ENCODE data around the gene RAB44.
"Not testable (repeated sequence)": the region's sequence is repeated elsewhere in the genome, so short reads cannot be mapped to it uniquely, and the experiment has no call there.

Gene RAB44

DNA sequence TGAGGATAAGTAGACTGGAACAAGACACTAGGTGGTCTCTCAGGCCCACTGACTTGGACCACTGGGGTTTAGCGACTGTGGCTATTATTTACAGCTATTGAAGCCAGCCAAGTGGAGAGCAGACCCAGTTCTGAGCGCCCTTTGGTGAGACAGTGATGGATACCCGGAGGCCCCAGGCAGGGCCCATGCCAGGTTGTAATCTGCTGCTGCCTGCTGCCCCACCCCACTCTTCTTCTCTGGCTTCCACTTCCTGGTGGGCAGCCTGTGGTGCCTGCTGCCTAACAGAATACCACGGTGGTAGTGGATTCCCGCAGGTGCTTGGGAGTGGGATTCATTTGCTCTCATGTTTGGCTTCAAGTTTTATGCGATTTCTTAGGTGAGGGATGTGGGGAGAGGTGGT, 570 bp downstream of the RAB44 start:
- DNase-seq (ENCODE audit: low read depth in 1 of 2, low spot score in 1 of 2), result no peak
- no peak for TF ChIP-seq JUND (IDR thresholded peaks at IDR 0.05; ENCODE audit: low read depth)
- in situ Hi-C loops (cut with HindIII; ENCODE audit: low pct_unique_long_range_greater_than_20kb, low sequenced_read_pairs), result no loop called here

DNA sequence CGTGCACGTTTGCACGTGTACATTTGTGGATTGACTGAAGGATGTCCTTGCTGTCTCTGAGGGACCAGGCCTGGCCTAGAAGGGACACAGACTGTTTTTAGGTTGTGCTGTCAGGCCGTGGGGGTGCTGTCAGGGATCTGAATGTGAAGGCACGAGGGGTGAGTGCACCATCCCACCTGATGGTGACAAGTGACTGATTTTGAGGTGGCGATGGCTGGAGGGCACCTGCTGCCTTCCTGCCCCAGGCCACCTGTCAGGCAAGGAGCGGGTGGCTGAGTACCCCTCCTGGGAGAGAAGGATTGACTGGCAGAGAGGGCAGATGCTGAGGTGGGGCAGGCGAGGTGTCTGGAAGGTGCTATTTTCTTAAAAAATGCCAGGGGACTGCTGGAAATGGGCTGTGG, 1.2 kb downstream of the RAB44 start:
- in situ Hi-C loops (cut with HindIII; ENCODE audit: low pct_unique_long_range_greater_than_20kb, low sequenced_read_pairs), result no loop called here
- DNase-seq (ENCODE audit: low read depth in 1 of 2, low spot score in 1 of 2), result no peak
- TF ChIP-seq JUND (IDR thresholded peaks at IDR 0.05; ENCODE audit: low read depth), result no peak

DNA sequence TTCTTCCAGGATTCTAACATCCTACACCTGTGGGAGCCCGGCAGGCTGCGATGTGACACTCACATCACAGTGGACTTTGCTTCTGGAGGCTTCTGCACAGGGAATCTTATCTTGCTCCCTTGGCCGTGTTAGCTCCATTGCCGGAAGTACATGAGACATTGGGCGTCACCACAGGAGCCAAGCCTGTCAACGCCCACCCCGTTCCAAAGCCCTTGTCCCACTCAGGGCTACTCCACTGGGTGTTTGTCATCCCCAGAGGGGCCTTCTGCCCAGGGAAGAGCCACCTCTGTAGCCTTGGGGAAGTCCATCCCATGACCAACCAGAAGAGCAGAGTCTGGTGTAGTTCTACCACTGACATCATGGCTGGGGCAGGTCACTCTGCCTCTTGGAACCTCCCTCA, 1.7 kb downstream of the RAB44 start:
- in situ Hi-C loops (cut with HindIII; ENCODE audit: low pct_unique_long_range_greater_than_20kb, low sequenced_read_pairs), result no loop called here
- no peak for TF ChIP-seq JUND (IDR thresholded peaks at IDR 0.05; ENCODE audit: low read depth)
- no peak for DNase-seq (ENCODE audit: low read depth in 1 of 2, low spot score in 1 of 2)

DNA sequence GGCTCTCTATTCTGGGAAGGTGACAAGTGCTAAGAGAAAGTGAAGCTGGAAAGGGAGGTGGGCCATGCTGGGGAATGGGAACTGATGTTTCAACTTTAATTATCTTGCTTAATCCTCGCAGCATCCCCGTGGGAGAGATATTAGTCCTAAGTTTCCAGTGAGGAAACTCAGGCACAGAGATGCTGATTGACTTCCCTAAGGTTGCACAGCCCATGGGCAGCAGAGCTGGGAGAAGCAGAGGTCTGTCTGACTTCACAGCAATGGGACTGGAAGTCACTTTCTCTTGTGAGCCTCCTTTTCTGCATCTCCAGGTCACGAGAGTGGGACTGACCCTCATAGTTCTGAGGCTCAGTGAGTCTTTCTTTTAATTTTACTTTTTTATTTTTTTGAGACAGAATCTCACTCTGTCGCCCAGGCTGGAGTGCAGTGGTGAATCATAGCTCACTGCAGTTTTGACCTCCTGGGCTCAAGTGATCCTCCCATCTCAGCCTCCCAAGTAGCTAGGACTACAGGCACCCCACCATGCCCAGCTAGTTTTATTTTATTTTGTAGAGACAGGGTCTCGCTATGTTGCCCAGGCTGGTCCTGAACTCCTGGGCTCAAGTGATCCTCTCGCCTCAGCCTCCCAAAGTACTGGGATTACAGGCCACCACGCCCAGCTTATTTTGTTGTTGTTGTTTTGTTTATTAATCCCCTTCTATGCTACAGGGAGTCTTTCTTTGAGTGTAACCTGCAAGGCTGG, 2.6 kb downstream of the RAB44 start:
- in situ Hi-C loops (cut with HindIII; ENCODE audit: low pct_unique_long_range_greater_than_20kb, low sequenced_read_pairs), result no loop called here
- TF ChIP-seq JUND (IDR thresholded peaks at IDR 0.05; ENCODE audit: low read depth), result no peak
- DNase-seq (ENCODE audit: low read depth in 1 of 2, low spot score in 1 of 2), result no peak

DNA sequence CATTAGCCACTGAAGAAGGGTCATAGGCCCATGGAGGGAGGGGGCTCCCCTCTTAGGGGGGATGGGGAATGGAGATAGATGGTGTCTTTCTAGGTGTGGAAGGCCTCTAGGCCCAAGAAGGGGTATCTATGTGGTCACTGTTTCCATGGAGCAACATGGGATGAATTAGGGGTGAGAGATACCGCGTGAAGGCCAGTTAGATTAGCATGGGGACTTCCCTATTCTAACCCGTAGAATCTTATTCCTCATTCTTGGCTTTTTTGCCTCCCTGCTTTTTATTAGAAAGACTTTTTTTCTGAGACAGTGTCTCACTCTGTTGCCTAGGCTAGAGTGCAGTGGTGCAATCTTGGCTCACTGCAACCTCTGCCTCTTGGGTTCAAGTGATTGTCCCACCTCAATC, 3.2 kb downstream of the RAB44 start:
- no peak for TF ChIP-seq JUND (IDR thresholded peaks at IDR 0.05; ENCODE audit: low read depth)
- no peak for DNase-seq (ENCODE audit: low read depth in 1 of 2, low spot score in 1 of 2)
- in situ Hi-C loops (cut with HindIII; ENCODE audit: low pct_unique_long_range_greater_than_20kb, low sequenced_read_pairs), result no loop called here

DNA sequence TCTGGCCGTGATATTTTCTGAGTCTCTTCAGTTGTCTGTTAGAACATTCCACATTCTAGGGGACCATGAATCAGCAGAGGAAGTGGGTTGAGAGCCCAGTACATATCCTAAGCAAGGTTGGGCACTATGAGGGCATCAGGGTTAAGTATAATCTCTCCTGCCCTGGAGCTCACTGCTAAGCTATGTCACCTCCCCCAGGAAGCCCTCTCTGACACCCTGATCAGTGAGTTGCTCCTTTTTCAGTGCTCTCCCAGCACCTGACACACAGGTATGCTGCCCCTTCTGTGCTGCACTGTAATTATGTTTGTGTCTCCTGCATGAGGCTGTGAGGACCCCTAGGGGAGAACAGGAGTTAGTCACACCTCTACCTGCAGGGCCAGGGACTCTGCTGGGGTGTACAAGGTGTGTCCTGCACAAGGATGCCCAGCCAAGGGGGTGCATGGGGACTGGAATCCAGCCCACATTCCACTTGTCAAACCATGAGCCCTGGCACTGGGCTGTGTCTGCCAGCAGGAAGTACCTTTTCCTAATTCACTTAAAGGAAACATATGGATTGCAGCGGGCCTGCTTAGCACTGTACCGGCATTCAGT, 3.9 kb downstream of the RAB44 start:
- TF ChIP-seq JUND (IDR thresholded peaks at IDR 0.05; ENCODE audit: low read depth), result no peak
- peak in 1 of 2 experiments; percentile 61 for DNase-seq (ENCODE audit: low read depth in 1 of 2, low spot score in 1 of 2)
- in situ Hi-C loops (cut with HindIII; ENCODE audit: low pct_unique_long_range_greater_than_20kb, low sequenced_read_pairs), result no loop called here

DNA sequence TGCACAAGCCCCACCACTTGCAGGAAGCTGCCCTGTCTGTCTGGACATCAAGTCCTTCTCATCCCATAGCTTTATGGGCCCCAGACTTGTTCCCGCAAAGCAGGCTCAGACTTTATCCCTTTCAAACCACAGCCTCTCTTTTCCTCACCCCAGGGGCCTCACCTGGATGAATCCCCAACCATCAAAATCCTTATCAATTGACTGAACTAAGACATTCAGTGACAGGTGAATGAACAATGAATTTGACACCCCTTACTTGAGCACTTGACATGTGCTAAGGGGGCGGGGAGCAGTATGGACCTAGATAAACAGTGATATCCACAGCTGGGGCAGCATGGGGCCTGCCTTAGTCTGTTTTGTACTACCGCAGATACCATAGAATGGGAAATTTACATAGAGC, 5.0 kb downstream of the RAB44 start:
- TF ChIP-seq JUND (IDR thresholded peaks at IDR 0.05; ENCODE audit: low read depth), result no peak
- in situ Hi-C loops (cut with HindIII; ENCODE audit: low pct_unique_long_range_greater_than_20kb, low sequenced_read_pairs), result no loop called here
- no peak for DNase-seq (ENCODE audit: low read depth in 1 of 2, low spot score in 1 of 2)

DNA sequence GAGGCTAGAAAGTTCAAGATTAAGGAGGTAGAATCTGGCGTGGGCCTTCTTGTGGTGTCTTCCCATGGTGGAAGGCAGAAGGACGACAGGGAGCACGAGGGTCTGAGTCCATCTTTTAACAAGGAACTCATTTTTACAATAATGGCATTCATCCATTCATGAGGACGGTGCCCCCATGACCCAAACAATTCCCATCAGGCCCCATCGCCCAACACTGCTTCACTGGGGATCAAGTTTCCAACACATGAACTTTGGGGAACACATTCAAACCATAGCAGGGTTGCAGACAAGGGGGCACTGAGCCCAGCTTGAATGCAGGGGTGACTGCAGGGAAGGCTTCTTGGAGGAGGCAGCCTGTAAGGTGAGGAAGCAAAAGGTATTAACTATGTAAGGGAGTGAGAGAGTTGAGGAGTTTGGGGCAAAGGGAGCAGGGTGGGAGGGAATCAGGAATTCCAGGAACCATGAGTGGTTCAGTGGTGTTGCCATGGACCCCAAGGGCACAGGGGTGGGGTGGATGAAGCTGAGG, 5.5 kb downstream of the RAB44 start:
- in situ Hi-C loops (cut with HindIII; ENCODE audit: low pct_unique_long_range_greater_than_20kb, low sequenced_read_pairs), result no loop called here
- no peak for TF ChIP-seq JUND (IDR thresholded peaks at IDR 0.05; ENCODE audit: low read depth)
- no peak for DNase-seq (ENCODE audit: low read depth in 1 of 2, low spot score in 1 of 2)

DNA sequence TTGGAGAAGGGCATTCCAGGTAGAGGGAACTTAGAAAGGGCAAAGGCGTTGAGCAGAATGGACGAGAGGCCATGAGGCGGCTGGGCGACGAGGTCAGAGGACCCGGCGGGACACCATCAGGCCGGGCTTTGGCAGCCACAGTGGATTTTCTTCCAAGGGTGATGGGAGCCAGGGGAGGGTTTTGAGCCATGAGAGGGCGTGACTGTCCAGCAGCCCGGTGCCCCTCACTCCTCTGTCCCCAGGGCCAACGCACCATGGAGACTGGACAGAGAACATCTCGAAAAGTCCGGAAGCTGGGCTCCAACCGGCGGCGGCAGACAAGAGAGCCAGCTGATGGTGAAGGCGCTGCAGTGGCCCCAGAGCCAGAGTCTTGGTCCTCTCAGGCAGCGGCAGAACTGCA, 6.4 kb downstream of the RAB44 start:
- no peak for TF ChIP-seq JUND (IDR thresholded peaks at IDR 0.05; ENCODE audit: low read depth)
- no peak for DNase-seq (ENCODE audit: low read depth in 1 of 2, low spot score in 1 of 2)
- in situ Hi-C loops (cut with HindIII; ENCODE audit: low pct_unique_long_range_greater_than_20kb, low sequenced_read_pairs), result no loop called here

DNA sequence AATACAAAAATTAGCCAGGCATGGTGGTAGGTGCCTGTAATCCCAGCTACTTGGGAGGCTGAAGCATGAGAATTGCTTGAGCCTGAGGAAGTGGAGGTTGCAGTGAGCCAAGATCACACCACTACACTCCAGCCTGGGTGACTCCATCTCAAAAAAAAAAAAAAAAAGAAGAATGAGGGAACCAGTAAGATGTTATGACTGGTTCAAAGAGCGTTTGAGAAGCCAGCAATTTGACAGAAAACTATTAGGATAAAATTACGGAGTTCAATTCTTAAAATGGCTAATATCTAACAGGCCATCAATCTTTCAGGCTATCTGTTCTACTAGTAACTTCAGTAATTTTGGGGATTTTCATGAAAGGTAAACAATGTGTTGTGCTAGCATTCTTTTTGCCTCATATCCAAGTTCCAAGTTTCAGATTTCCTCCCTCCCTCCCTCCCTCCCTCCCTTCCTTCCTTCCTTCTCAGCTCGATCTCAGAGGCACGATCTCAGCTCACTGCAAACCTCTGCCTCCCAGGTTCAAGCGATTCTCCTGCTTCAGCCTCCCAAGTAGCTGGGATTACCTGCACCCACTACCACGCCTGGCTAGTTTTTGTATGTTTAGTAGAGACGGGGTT, 7.4 kb downstream of the RAB44 start:
- in situ Hi-C loops (cut with HindIII; ENCODE audit: low pct_unique_long_range_greater_than_20kb, low sequenced_read_pairs), result not testable (repeated sequence)

DNA sequence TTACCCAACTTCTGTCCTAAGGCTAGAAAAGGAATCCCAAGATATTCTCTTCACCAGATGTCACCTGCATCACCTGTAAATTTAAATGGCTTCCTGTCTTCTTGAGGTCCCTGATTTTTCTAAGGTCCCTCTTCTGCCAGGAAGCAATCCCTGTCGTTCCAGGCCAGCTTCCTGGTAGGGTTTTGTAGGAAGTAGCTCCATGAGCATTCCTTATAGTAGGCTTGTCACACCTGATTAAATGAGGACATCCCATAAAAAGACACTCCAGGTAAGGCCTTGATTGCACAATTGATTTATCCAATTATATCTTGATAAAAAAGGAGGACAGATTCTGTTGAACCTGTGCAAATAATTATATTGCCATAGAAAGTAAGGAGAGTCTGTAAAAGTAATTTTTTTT, 8.7 kb downstream of the RAB44 start:
- TF ChIP-seq JUND (IDR thresholded peaks at IDR 0.05; ENCODE audit: low read depth), result no peak
- in situ Hi-C loops (cut with HindIII; ENCODE audit: low pct_unique_long_range_greater_than_20kb, low sequenced_read_pairs), result no loop called here
- DNase-seq (ENCODE audit: low read depth in 1 of 2, low spot score in 1 of 2), result no peak

More for the DNA sequence above, 7.4 kb downstream of the RAB44 start:
- not testable (repeated sequence) for DNase-seq (ENCODE audit: low read depth in 1 of 2, low spot score in 1 of 2)

DNA sequence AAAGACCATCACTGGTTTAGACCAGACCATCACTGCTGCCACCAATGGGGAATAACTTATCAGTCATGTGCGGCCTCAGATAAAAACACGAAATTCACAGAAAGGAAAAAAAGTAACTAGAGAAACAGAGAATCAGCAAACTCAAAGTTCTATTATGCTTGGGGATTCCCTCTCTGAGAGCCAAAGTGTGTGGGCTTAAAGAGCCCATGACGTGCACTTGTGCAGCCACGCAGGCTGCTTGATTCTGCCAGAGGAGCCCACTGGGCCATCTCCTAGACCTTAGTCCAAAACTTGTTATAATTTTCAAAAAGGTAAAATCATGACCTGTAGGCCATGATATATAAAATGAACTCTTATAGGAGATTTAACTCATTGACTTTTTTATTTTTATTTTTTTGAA, 15.2 kb downstream of the RAB44 start:
- TF ChIP-seq JUND (IDR thresholded peaks at IDR 0.05; ENCODE audit: low read depth), result no peak
- no peak for DNase-seq (ENCODE audit: low read depth in 1 of 2, low spot score in 1 of 2)
- in situ Hi-C loops (cut with HindIII; ENCODE audit: low pct_unique_long_range_greater_than_20kb, low sequenced_read_pairs), result no loop called here

DNA sequence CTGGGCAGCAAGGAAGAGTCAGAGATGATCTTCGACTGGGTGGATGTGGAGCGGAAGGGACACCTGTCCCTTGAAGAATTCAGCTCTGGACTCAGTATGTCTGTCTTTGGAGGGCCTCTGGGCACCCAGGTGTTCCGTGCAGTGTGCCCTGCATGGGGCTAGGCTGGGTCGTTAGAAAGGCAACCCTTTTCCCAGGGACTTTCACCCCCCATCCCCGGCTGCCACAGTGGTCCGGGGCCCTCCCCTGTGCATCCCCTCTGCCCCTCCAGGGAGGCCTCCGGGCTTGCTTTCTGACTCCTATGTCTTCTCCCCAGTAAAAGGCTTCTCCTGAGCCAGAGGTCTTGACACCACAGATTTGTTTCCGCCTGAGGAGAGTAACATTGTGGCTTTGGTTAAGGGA, 16.2 kb downstream of the RAB44 start:
- in situ Hi-C loops (cut with HindIII; ENCODE audit: low pct_unique_long_range_greater_than_20kb, low sequenced_read_pairs), result no loop called here
- TF ChIP-seq JUND (IDR thresholded peaks at IDR 0.05; ENCODE audit: low read depth), result no peak
- no peak for DNase-seq (ENCODE audit: low read depth in 1 of 2, low spot score in 1 of 2)
